Measurements from ENCODE around the gene SPPL2B. TPM values are rescaled to one million over a fixed set of nuclear protein-coding genes. Genes with fewer than 3 reads are reported as not detected.

Gene SPPL2B
- total RNA-seq, 1 donor from 2014 or later = 153 TPM

DNA sequence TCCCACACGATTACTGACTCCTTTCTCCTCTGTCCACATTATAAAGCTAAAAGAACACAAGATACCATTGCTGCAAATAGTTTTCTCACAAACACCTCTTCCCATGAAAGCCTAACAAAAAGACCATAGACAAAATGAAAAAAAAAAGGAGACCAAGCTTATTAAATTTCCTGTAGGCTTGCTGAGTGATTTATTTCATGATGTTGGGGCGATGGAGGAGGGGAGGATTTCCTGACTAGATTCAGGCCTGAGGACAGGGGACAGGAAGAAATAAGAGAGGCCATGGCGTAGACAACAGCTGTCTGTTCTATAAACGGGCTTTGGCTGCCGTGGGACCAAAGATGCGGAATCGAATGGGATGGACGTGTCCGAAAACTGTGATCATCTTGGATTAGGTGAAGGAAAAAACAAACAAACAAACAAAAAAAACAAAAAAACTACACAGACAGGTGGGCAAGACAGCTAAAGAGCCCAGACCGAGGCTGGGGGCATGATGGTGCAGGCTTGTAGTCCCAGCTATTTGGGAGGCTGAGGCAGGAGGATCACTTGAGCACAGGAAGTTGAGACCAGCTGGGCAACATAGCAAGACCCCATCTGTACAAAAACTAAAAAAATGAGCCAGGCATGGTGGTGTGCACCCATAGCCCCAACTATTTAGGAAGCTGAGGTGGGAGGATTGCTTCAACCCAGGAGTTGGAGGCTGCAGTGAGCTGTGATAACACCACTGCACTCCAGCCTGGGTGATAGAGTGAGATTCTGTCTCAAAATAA, 36.9 kb downstream of the SPPL2B start:
- Mint-ChIP-seq H3K9me3 (ENCODE audit: low read depth) (no peaks in the 10 kb centered on the region), H3K27me3 (peaks cover 14% of the 10 kb centered on the region), H3K4me1 (ENCODE audit: low read depth) (no peaks in the 10 kb centered on the region), H3K4me3 (ENCODE audit: low read depth) (no peak overlapping the region), H3K27ac (no peak overlapping the region), H3K36me3 (ENCODE audit: insufficient read depth) (no peaks in the 10 kb centered on the region)
- no peak for DNase-seq (ENCODE audit: low spot score, unreplicated experiment)
- TF ChIP-seq, protein P1, sequence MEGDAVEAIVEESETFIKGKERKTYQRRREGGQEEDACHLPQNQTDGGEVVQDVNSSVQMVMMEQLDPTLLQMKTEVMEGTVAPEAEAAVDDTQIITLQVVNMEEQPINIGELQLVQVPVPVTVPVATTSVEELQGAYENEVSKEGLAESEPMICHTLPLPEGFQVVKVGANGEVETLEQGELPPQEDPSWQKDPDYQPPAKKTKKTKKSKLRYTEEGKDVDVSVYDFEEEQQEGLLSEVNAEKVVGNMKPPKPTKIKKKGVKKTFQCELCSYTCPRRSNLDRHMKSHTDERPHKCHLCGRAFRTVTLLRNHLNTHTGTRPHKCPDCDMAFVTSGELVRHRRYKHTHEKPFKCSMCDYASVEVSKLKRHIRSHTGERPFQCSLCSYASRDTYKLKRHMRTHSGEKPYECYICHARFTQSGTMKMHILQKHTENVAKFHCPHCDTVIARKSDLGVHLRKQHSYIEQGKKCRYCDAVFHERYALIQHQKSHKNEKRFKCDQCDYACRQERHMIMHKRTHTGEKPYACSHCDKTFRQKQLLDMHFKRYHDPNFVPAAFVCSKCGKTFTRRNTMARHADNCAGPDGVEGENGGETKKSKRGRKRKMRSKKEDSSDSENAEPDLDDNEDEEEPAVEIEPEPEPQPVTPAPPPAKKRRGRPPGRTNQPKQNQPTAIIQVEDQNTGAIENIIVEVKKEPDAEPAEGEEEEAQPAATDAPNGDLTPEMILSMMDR (IDR thresholded peaks at IDR 0.05; ENCODE audit: unreplicated experiment) = no peak

DNA sequence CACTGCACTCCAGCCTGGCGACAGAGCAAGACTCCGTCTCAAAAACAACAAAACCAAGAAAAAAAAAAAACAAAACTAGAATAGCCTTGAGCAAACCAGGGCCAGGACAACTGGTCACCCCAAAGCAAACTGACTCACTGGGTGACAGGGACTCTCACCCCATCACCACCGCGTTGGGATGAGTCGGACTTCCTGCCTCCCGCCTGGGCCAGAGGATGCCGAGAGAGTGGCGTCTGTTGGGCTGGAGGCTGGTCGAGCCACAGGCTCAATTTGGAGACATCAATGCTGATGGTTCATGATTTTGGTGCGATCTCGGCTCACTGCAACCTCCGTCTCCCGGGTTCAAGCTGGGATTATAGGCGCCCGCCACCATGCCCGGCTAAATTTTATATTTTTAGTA, 43.2 kb downstream of the SPPL2B start:
- no peak for DNase-seq (ENCODE audit: low spot score, unreplicated experiment)
- H3K4me3 Mint-ChIP-seq (ENCODE audit: low read depth) = no peak overlapping the region
- H3K36me3 Mint-ChIP-seq (ENCODE audit: insufficient read depth) = no peaks in the 10 kb centered on the region
- no peak overlapping the region for H3K27ac Mint-ChIP-seq
- TF ChIP-seq, protein P1 (IDR thresholded peaks at IDR 0.05; ENCODE audit: unreplicated experiment) = no peak
- peaks cover 17% of the 10 kb centered on the region for H3K27me3 Mint-ChIP-seq
- H3K9me3 Mint-ChIP-seq (ENCODE audit: low read depth) = no peaks in the 10 kb centered on the region
- H3K4me1 Mint-ChIP-seq (ENCODE audit: low read depth) = no peaks in the 10 kb centered on the region

DNA sequence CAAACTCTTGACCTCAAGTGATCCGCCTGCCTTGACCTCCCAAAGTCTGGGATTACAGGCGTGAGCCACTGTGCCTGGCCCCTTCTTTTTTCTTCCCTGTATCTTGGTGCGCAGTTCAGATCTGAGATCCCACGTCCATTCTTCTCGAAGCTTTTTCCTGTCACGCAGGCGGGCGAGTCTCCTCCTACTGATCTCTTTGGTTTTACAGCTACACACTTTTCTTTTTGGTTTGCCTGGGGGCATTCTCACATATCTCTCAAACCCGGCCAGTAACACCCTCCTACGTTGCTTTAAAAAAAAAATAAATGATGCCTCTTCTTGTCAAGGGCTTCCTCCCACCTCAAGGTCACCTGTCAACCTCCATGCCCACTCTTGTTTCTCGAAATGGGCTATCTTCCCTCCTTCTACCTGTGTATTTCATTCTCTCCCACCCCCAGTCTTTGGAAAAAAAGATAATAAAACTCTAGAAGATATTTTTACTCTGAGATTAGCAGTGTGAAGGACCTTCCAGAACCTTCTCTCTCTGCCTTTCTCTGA, 43.7 kb downstream of the SPPL2B start:
- Mint-ChIP-seq H3K36me3 (ENCODE audit: insufficient read depth) (no peaks in the 10 kb centered on the region), H3K9me3 (ENCODE audit: low read depth) (no peaks in the 10 kb centered on the region), H3K27ac (no peak overlapping the region), H3K4me1 (ENCODE audit: low read depth) (no peaks in the 10 kb centered on the region), H3K4me3 (ENCODE audit: low read depth) (no peak overlapping the region), H3K27me3 (peaks cover 17% of the 10 kb centered on the region)
- DNase-seq (ENCODE audit: low spot score, unreplicated experiment) = no peak
- TF ChIP-seq, protein P1 (IDR thresholded peaks at IDR 0.05; ENCODE audit: unreplicated experiment) = no peak

DNA sequence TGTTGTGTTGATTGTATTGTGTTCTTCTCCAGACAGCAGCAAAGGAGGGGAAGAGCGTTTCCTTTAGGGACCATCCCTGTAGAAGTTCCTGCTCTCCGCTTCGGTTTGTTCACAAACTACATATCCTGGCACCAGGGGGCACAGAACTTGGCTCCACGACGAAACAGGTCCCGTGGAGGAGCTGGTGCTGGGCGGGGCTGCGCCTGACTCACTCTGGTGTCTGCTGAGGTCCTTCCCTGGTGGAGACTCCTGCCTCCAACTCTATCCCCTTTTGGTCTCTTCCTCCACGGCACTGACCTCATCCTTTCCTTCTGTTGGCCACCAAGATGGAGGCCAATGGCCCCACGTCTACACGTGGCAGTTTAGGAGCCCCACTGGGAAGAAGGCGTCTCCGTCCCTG, 46.3 kb downstream of the SPPL2B start:
- no peak overlapping the region for H3K27ac Mint-ChIP-seq

DNA sequence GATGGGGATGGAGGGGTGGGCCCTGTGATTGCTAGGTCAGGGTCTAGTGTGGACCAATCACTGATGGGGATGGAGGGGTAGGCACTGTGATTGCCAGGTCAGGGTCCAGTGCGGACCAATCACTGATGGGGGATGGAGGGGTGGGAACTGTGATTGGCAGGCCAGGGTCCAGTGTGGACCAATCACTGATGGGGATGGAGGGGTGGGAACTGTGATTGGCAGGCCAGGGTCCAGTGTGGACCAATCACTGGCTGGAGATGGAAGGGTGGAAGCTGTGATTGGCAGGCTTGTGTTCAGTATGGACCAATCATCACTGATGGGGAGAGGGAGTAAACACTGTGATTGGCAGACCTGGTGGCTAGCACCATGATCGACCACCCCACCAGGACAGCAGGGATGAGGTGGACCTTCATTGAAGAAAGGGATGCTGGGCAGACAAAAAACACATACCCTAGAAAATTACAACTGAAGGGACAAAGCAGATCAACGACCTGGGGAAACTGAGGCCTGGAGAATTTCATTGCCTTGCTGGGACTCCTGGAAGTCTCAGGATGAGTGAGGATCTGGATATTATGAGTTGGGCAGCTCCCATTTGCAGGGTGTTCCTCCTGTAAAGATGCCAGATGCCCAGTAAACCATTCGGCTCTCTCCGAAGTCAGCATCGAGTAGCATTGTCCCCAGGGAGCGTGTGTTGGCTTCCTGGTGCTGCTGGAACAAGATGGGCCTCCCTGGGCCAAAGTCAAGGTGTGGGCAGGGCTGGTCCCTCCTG, 47.1 kb downstream of the SPPL2B start:
- Mint-ChIP-seq H3K9me3 (ENCODE audit: low read depth) (no peaks in the 10 kb centered on the region), H3K36me3 (ENCODE audit: insufficient read depth) (no peaks in the 10 kb centered on the region), H3K4me3 (ENCODE audit: low read depth) (no peak overlapping the region), H3K4me1 (ENCODE audit: low read depth) (no peaks in the 10 kb centered on the region), H3K27me3 (peaks cover 20% of the 10 kb centered on the region), H3K27ac (no peak overlapping the region)
- no peak for DNase-seq (ENCODE audit: low spot score, unreplicated experiment)
- TF ChIP-seq, protein P1 (IDR thresholded peaks at IDR 0.05; ENCODE audit: unreplicated experiment) = no peak

More for the DNA sequence above, 46.3 kb downstream of the SPPL2B start:
- H3K27me3 Mint-ChIP-seq = peaks cover 20% of the 10 kb centered on the region
- TF ChIP-seq, protein P1 (IDR thresholded peaks at IDR 0.05; ENCODE audit: unreplicated experiment) = no peak
- no peak overlapping the region for H3K4me3 Mint-ChIP-seq (ENCODE audit: low read depth)
- no peak for DNase-seq (ENCODE audit: low spot score, unreplicated experiment)
- no peaks in the 10 kb centered on the region for H3K36me3 Mint-ChIP-seq (ENCODE audit: insufficient read depth)
- H3K4me1 Mint-ChIP-seq (ENCODE audit: low read depth) = no peaks in the 10 kb centered on the region
- no peaks in the 10 kb centered on the region for H3K9me3 Mint-ChIP-seq (ENCODE audit: low read depth)

All from progenitor cell of endocrine pancreas (in vitro differentiated cells).